HepG2 (cell line): ENCODE results near the gene CCDC88B. TPM values are rescaled to one million over a fixed set of nuclear protein-coding genes. Genes with fewer than 3 reads are reported as not detected.

Source experiments
- ATAC-seq: fragments of 200-7000 bp; cut with Tn5 transposase; 3 replicates; pipeline ENCODE4 v1.9.1; 2020; ENCODE audit warnings: mild to moderate bottlenecking, moderate library complexity
- BruUV-seq: library from RNA; stranded (reverse); fragments of 400-500 nt; replicated peaks from 2 replicates; lab custom pipeline; 2021; lab: Mats Ljungman, UMichigan
- CTCF ChIA-PET: fragments of 300-600 bp; formaldehyde crosslinking; extraction: SDS; loops from one replicate; lab custom pipeline; 2021; ENCODE audit warnings: low total read pairs, inconsistent platforms, low intra/inter-chr PET ratio; lab: Yijun Ruan, JAX
- POLR2A ChIA-PET: fragments of 350-600 bp; sonication (Branson Sonifier 250); formaldehyde crosslinking; loops from one replicate; lab custom pipeline; 2020; ENCODE audit warnings: antibody characterized with exemption, inconsistent platforms; lab: Yijun Ruan, JAX
- DNase-seq: peaks from one replicate; pipeline ENCODE4 v3.0.0-alpha.2; 2015; ENCODE audit warnings: low spot score
- FAIRE-seq: peaks from 3 replicates; lab custom pipeline; 2011; peaks lifted over from hg19 to GRCh38; lab: Jason Lieb, UNC
- H2AFZ ChIP-seq: one replicate; pipeline ENCODE4 v1.6.1; 2011; ENCODE audit warnings: low read length, inconsistent platforms
- H3K27ac ChIP-seq: fragments of 300-600 bp; 3 replicates; pipeline ENCODE4 v1.8.0; 2011; ENCODE audit warnings: mixed run types, mild to moderate bottlenecking, mixed read lengths, low read length, inconsistent platforms; ENCODE audit not compliant: insufficient read depth; ENCODE audit errors: extremely low read length
- H3K27me3 ChIP-seq, 2 experiments: fragments of 200-600 bp in 1 of 2; 2 replicates in 1 of 2; 3 replicates in 1 of 2; pipeline versions ENCODE4 v1.6.0 to v1.8.0; 2011; ENCODE audit warnings: low read length in 2 of 2, mild to moderate bottlenecking in 2 of 2, moderate library complexity in 2 of 2, inconsistent platforms in 1 of 2; ENCODE audit not compliant: insufficient read depth in 2 of 2, control insufficient read depth in 1 of 2
- H3K36me3 ChIP-seq, 2 experiments: fragments of 200-600 bp in 1 of 2; replicated peaks in 1 of 2; 2 replicates in 1 of 2; 3 replicates in 1 of 2; pipeline versions ENCODE4 v1.5.1 to v1.8.0; 2011; ENCODE audit warnings: low read length in 2 of 2, inconsistent platforms in 1 of 2; ENCODE audit not compliant: insufficient read depth in 2 of 2, control insufficient read depth in 1 of 2
- H3K4me1 ChIP-seq: 2 replicates; pipeline ENCODE4 v1.5.1; 2012; ENCODE audit warnings: low read length, inconsistent platforms; ENCODE audit not compliant: insufficient read depth
- H3K4me2 ChIP-seq: 2 replicates; pipeline ENCODE4 v1.6.0; 2011; ENCODE audit warnings: low read depth, low read length, inconsistent platforms
- H3K4me3 ChIP-seq, 3 experiments: fragments of 200-600 bp in 1 of 3; sonication (generic), shearing (Covaris generic) in 1 of 3; replicated peaks in 1 of 3; 2 replicates each; pipeline ENCODE4 v1.5.1; 2011 to 2016; ENCODE audit warnings: low read length in 3 of 3, inconsistent platforms in 2 of 3, low read depth in 2 of 3, mild to moderate bottlenecking in 2 of 3, control low read depth in 1 of 3, mixed read lengths in 1 of 3; ENCODE audit not compliant: insufficient read depth in 1 of 3
- H3K79me2 ChIP-seq: one replicate; pipeline ENCODE4 v1.6.1; 2011; ENCODE audit warnings: low read length, inconsistent platforms; ENCODE audit not compliant: insufficient read depth
- H3K9ac ChIP-seq: 2 replicates; pipeline ENCODE4 v1.6.0; 2011; ENCODE audit warnings: mild to moderate bottlenecking, low read depth, low read length, inconsistent platforms; ENCODE audit not compliant: insufficient read depth
- H3K9me3 ChIP-seq: 2 replicates; pipeline ENCODE4 v1.5.1; 2012; ENCODE audit warnings: mild to moderate bottlenecking, low read length
- H4K20me1 ChIP-seq: 2 replicates; pipeline ENCODE4 v1.6.0; 2011; ENCODE audit warnings: inconsistent platforms, mild to moderate bottlenecking, low read length, moderate library complexity; ENCODE audit not compliant: insufficient read depth
- ATF7 ChIP-seq, 2 experiments: fragments of 450-650 bp in 1 of 2; sonication (generic) in 1 of 2; formaldehyde crosslinking in 1 of 2; IDR thresholded peaks; 2 replicates each; pipeline versions ENCODE4 v1.4.0 to v1.6.1; 2016 to 2020; ENCODE audit warnings: antibody characterized with exemption in 1 of 2, mild to moderate bottlenecking in 1 of 2, missing genetic modification reagents in 1 of 2
- IKZF1 ChIP-seq: fragments of 450-650 bp; IDR thresholded peaks from 2 replicates; pipeline ENCODE4 v1.7.1; 2016
- JDP2 ChIP-seq: sonication (generic); formaldehyde crosslinking; IDR thresholded peaks from 2 replicates; pipeline ENCODE4 v1.8.1; 2022; ENCODE audit warnings: missing genetic modification reagents, borderline replicate concordance
- KLF15 ChIP-seq: sonication (generic); formaldehyde crosslinking; IDR thresholded peaks from 2 replicates; pipeline ENCODE4 v1.8.1; 2023; ENCODE audit warnings: borderline replicate concordance, mild to moderate bottlenecking, inconsistent platforms, missing genetic modification reagents, mixed read lengths
- PITX1 ChIP-seq: sonication (generic); formaldehyde crosslinking; IDR thresholded peaks from 2 replicates; pipeline ENCODE4 v1.5.1; 2020; ENCODE audit warnings: mild to moderate bottlenecking, missing genetic modification reagents
- RORA ChIP-seq: sonication (generic); formaldehyde crosslinking; IDR thresholded peaks from 2 replicates; pipeline ENCODE4 v1.5.0; 2020; ENCODE audit warnings: mild to moderate bottlenecking, missing genetic modification reagents, moderate library complexity
- SMAD1 ChIP-seq: sonication (generic); formaldehyde crosslinking; IDR thresholded peaks from 2 replicates; pipeline ENCODE4 v1.4.0; 2020; ENCODE audit warnings: missing genetic modification reagents, low read depth, mild to moderate bottlenecking, borderline replicate concordance
- ZC3H13 ChIP-seq: sonication (generic); formaldehyde crosslinking; IDR thresholded peaks from 2 replicates; pipeline ENCODE4 v1.8.1; 2023; ENCODE audit warnings: mild to moderate bottlenecking, missing genetic modification reagents, moderate library complexity
- ZNF264 ChIP-seq: sonication (generic); formaldehyde crosslinking; IDR thresholded peaks from 2 replicates; pipeline ENCODE4 v1.4.0; 2020; ENCODE audit warnings: missing genetic modification reagents
- ZNF280B ChIP-seq: sonication (generic); formaldehyde crosslinking; IDR thresholded peaks from 2 replicates; pipeline ENCODE4 v1.5.0; 2020; ENCODE audit warnings: missing genetic modification reagents, mild to moderate bottlenecking, borderline replicate concordance
- ZNF564 ChIP-seq: sonication (generic); formaldehyde crosslinking; IDR thresholded peaks from 2 replicates; pipeline ENCODE4 v1.8.1; 2023; ENCODE audit warnings: mild to moderate bottlenecking, missing genetic modification reagents
- ZNF660 ChIP-seq: sonication (generic); formaldehyde crosslinking; IDR thresholded peaks from 2 replicates; pipeline ENCODE4 v1.5.1; 2020; ENCODE audit warnings: mild to moderate bottlenecking, low read depth, missing genetic modification reagents, borderline replicate concordance
- ZNF737 ChIP-seq: sonication (generic); formaldehyde crosslinking; IDR thresholded peaks from 2 replicates; pipeline ENCODE4 v1.5.0; 2020; ENCODE audit warnings: missing genetic modification reagents, mild to moderate bottlenecking, borderline replicate concordance
- WGBS: methylation state at CpG from one replicate; pipeline ENCODE4 v1.1.6; 2017; ENCODE audit warnings: low lambda C conversion rate; 5-methylcytosine and 5-hydroxymethylcytosine counted together
- in situ Hi-C: cut with HindIII; loops from 2 replicates; pipeline ENCODE4 v1.10.0; 2017; ENCODE audit warnings: low pct_unique_long_range_greater_than_20kb; ENCODE audit not compliant: extremely low pct_ligation_motif_present
- intact Hi-C: fragments of 100-400 bp; cut with micrococcal nuclease; formaldehyde crosslinking; loops from one replicate; pipeline ENCODE4 v1.10.0; 2022; ENCODE audit not compliant: unreplicated experiment
- polyA plus RNA-seq, 8 experiments: library from polyadenylated mRNA; depleted of rRNA in 3 of 8; stranded (reverse) in 7 of 8; unstranded in 1 of 8; fragments of >200 nt; fragmentation: Illumina TruSeq in 4 of 8; extraction: Trizol in 4 of 8; gene quantifications; 2 replicates each; pipeline versions ENCODE4 v1.2.1 to v1.2.3, GENCODE V29; 2011 to 2016; ENCODE audit warnings: low read depth in 4 of 8, missing spikeins in 1 of 8, mixed read lengths in 1 of 8; ENCODE audit not compliant: insufficient read depth in 1 of 8
- total RNA-seq, 5 experiments: library from RNA; depleted of rRNA; stranded (reverse); fragments of >200 nt; fragmentation: Illumina TruSeq; extraction: Trizol; gene quantifications; 2 replicates each; pipeline ENCODE4 v1.2.3, GENCODE V29; 2016; ENCODE audit warnings: low read depth in 1 of 5
- TF ChIP-seq, protein P1 (sequence below): sonication (generic); formaldehyde crosslinking; IDR thresholded peaks from 2 replicates; pipeline ENCODE4 v1.4.0; 2020; ENCODE audit warnings: mild to moderate bottlenecking, missing genetic modification reagents

Gene CCDC88B
- total and polyA plus RNA-seq, 2 of the 13 experiments (the other 11 are each of a cell fraction or from before 2014, with no cell fraction given), result 3.6 to 4.8 TPM

DNA sequence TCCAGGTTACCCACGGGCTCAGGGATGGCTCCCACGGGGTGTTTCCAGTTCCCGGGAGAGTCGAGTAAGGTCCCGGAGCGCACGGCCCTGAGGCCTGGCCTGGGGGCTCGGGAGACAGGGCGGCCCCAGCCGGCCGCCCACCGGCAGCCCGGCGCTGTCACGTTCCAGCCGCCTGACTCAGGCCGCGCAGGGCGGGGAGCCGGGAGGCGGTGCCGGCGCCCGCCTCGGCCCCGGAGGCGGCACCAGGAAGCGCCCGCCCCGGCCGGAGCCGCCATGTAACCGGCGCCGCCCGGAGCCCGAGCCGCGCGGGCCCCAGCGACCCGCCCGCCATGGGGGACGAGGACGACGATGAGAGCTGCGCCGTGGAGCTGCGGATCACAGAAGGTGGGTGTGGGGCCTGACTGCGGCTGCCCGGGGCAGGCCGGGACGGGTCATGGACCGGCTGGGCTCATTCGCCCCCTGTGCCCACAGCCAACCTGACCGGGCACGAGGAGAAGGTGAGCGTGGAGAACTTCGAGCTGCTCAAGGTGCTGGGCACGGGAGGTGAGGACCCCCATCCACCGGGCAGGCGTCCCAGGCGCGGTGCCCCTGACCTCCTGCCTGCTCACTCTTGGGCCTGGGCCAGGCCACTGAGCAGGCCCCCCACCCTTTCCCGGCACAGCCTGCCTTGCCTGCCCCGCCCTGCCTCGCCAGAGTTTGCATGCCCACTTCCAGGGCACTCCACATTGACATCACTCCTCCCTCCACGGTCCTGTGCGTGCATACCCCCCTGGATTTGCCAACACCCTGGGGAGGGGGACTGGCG, 19.1 kb downstream of the CCDC88B start, which contains the start of gene RPS6KA4:
Gene RPS6KA4 (plus strand): TSS at position 256 of the 805 bp plus-strand sequence. CDS start 74 bp downstream, at position 330.
- WGBS, result 12% methylated on average over 16 of the region's 70 CpGs
- peak within 1 kb of the TSS; percentile 59 for H3K27ac ChIP-seq
- H2AFZ ChIP-seq, result peak within 1 kb of the TSS; percentile 30
- peak within 1 kb of the TSS; percentile 99 for H3K4me2 ChIP-seq
- intact Hi-C loops, result loop anchor here (2.0 kb wide), 1 partner anchor 42 kb away; the partner anchor contains the start of gene TRMT112
- H4K20me1 ChIP-seq, result no peaks in the 10 kb centered on the region
- no peaks in the 10 kb centered on the region for H3K9me3 ChIP-seq
- ATAC-seq (peak; percentile 78), FAIRE-seq (no peak), DNase-seq (no peak)
- BruUV-seq, result TSS peak; percentile 42
- POLR2A ChIA-PET, result interaction anchor here (1.1 to 1.3 kb wide), 3 partner anchors 13 to 88 kb away, joined by 3 read pairs; partner anchors contain the start of genes PRDX5 and TRMT112
- CTCF ChIA-PET, result no interaction called here
- peaks cover 48% of the 10 kb centered on the region for H3K4me1 ChIP-seq
- no peaks in the 10 kb centered on the region; a peak in 1 of 5 replicates for H3K27me3 ChIP-seq
- peak within 1 kb of the TSS; percentile 80 to 96 (median 94) for H3K4me3 ChIP-seq
- H3K9ac ChIP-seq, result peak within 1 kb of the TSS; percentile 93
- H3K36me3 ChIP-seq, result peaks cover 5 to 18% of the 10 kb centered on the region in 2 experiments; a peak in 4 of 5 replicates
- H3K79me2 ChIP-seq, result no peaks in the 10 kb centered on the region
- in situ Hi-C loops, result no loop called here
- TF ChIP-seq, protein P1, sequence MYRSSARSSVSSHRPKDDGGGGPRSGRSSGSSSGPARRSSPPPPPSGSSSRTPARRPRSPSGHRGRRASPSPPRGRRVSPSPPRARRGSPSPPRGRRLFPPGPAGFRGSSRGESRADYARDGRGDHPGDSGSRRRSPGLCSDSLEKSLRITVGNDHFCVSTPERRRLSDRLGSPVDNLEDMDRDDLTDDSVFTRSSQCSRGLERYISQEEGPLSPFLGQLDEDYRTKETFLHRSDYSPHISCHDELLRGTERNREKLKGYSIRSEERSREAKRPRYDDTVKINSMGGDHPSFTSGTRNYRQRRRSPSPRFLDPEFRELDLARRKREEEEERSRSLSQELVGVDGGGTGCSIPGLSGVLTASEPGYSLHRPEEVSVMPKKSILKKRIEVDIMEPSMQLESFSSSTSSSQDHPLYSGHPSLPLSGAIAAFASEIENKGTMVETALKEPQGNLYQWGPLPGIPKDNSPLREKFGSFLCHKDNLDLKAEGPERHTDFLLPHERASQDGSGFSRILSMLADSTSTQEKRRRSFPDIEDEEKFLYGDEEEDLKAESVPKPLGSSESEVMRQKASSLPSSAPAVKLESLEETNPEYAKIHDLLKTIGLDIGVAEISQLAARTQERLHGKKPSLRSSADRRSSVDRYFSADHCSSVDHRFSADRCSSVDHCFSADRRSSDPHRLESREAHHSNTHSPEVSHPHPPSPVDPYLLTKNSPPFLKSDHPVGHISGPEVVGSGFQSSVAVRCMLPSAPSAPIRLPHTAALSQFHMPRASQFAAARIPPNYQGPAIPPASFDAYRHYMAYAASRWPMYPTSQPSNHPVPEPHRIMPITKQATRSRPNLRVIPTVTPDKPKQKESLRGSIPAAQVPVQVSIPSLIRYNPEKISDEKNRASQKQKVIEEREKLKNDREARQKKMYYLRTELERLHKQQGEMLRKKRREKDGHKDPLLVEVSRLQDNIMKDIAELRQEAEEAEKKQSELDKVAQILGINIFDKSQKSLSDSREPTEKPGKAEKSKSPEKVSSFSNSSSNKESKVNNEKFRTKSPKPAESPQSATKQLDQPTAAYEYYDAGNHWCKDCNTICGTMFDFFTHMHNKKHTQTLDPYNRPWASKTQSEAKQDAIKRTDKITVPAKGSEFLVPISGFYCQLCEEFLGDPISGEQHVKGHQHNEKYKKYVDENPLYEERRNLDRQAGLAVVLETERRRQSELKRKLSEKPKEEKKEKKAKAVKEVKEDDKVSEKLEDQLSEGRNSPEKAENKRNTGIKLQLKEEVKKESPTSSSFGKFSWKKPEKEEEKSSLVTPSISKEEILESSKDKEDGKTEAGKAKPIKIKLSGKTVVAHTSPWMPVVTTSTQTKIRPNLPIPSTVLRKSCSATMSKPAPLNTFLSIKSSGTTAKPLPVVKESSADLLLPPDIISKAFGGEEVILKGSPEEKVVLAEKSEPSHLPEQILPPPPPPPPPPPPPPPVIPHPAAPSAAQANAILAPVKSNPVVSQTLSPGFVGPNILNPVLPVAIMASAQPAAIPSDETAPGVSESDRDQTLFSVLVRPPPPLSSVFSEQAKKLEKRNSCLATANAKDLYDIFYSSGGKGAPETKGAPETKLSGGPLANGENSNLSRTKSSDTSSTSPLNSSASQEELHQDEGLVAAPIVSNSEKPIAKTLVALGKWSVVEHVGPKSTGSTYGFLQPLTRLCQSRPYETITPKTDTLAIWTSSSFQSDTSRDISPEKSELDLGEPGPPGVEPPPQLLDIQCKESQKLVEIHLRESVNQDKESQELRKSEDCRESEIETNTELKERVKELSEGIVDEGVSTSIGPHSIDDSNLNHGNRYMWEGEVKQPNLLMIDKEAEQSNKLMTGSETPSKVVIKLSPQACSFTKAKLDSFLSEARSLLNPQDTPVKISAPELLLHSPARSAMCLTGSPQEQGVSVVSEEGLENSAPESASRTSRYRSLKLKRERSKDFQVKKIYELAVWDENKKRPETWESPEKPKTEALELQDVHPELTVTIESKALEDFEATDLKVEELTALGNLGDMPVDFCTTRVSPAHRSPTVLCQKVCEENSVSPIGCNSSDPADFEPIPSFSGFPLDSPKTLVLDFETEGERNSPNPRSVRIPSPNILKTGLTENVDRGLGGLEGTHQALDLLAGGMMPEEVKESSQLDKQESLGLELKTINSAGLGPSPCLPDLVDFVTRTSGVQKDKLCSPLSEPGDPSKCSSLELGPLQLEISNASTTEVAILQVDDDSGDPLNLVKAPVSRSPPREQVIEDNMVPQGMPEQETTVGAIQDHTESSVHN (CRISPR knock-in tag), result no peak
- no peak for TF ChIP-seq ZNF660 (CRISPR knock-in tag)
- TF ChIP-seq KLF15 (CRISPR knock-in tag), result no peak
- no peak for TF ChIP-seq PITX1
- TF ChIP-seq IKZF1, result no peak
- no peak for TF ChIP-seq ZNF737 (CRISPR knock-in tag)
- no peak for TF ChIP-seq ZNF280B
- TF ChIP-seq ATF7 (IDR thresholded peaks at IDR 0.05), result no peak
- TF ChIP-seq ATF7 (CRISPR knock-in tag; IDR thresholded peaks at IDR 0.05), result no peak
- TF ChIP-seq ZNF264, result no peak
- TF ChIP-seq SMAD1 (CRISPR knock-in tag), result no peak
- no peak for TF ChIP-seq ZC3H13
- TF ChIP-seq JDP2, result no peak
- no peak for TF ChIP-seq RORA
- TF ChIP-seq ZNF564 (CRISPR knock-in tag), result no peak
